ENCODE measurements around the gene FAM170B. TPM values are rescaled to one million over a fixed set of nuclear protein-coding genes. Genes with fewer than 3 reads are reported as not detected.

Gene FAM170B
- total RNA-seq, 1 donor from 2014 or later: not detected

DNA sequence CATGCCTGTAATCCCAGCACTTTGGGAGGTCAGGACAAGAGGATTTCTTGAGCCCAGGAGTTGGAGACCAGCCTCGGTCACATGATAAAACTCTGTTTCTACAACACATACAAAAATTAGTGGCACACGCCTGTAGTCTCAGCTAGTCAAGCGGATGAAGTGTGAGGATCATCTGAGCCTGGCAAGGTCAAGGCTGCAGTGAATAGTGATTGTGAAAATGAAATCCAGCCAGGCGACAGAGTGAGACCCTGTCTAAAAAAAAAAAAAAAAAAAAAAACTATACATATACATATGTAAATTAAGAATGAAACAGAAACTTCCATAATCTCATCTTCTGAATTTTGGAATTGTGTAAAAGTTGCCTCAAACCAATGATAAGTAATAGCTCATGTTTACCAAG, 18.2 kb upstream of the FAM170B start:
- no peak for FAIRE-seq
- Histone ChIP-seq H3K27me3 (ENCODE audit: control insufficient read depth, insufficient read depth, low read length) (no peaks in the 10 kb centered on the region), H3K4me3 (ENCODE audit: low read depth, low read length) (no peak overlapping the region), H3K36me3 (ENCODE audit: control insufficient read depth, insufficient read depth, low read length) (no peaks in the 10 kb centered on the region)
- no peak for DNase-seq (ENCODE audit: low read depth)
- TF ChIP-seq CTCF (IDR thresholded peaks at IDR 0.05; ENCODE audit: insufficient read depth, low read length, severe bottlenecking): no peak

DNA sequence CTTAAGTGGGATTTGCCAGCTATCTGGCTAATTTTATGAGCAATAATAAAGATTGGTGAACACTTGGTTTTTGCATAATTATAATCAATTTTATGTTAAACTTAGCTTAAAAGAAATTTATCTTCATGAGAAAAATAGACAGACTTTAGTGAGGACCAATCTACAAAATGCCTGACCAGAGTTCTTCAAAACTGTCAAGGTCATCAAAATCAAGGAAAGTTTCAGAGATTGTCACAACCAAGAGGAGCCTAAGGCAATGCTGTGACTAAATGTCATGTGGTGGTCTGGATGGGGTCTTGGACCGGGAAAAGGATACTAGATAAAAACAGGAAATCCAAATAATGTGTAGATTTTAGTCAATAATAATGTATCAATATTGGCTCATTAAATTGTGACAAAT, 17.7 kb upstream of the FAM170B start:
- no peak for FAIRE-seq
- DNase-seq (ENCODE audit: low read depth): no peak
- no peaks in the 10 kb centered on the region for H3K27me3 ChIP-seq (ENCODE audit: control insufficient read depth, insufficient read depth, low read length)
- no peak overlapping the region for H3K4me3 ChIP-seq (ENCODE audit: low read depth, low read length)
- no peaks in the 10 kb centered on the region for H3K36me3 ChIP-seq (ENCODE audit: control insufficient read depth, insufficient read depth, low read length)
- no peak for TF ChIP-seq CTCF (IDR thresholded peaks at IDR 0.05; ENCODE audit: insufficient read depth, low read length, severe bottlenecking)

DNA sequence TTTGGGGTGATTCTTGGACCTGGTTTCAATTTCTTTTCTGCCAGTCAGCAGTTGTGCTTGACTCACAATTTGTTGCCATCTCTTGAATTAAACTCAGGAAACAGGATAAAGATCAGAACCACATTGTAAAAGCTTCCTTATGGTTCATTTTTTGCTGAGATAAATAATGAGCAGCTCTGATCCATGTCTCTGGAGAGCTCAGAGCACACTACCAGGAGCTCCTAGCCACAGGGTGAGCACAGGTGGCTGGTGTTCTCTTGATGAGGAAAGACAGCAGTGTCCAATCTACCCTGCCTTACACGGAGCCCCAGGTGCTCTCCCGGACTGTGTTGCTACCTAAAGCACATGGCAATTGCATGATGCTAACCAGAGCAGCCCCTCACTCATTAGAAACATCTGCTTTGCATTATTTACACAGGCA, 17.2 kb upstream of the FAM170B start:
- FAIRE-seq: no peak
- H3K27me3 ChIP-seq (ENCODE audit: control insufficient read depth, insufficient read depth, low read length): no peaks in the 10 kb centered on the region
- no peak overlapping the region for H3K4me3 ChIP-seq (ENCODE audit: low read depth, low read length)
- no peaks in the 10 kb centered on the region for H3K36me3 ChIP-seq (ENCODE audit: control insufficient read depth, insufficient read depth, low read length)
- TF ChIP-seq CTCF (IDR thresholded peaks at IDR 0.05; ENCODE audit: insufficient read depth, low read length, severe bottlenecking): no peak
- no peak for DNase-seq (ENCODE audit: low read depth)

DNA sequence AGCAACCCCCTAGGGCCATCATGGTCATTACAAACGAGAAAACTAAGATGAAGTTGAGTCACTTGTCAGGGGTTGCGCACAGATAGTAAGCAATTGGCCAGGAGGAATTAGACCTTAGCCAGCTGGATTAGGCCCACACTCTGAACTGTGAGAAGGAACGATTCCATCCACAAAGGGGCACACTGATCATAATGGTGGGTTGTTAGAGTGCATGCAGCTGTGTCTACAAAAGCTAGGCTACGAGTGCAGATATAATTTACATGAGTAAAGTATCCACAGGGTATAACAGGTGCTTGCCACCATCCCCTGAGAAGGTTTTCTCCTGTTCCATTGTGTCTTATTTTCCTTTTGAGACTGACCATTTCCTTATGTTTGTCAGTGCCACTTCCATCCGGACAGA, 16.6 kb upstream of the FAM170B start:
- FAIRE-seq (peak; percentile 36), DNase-seq (ENCODE audit: low read depth) (no peak)
- Histone ChIP-seq H3K4me3 (ENCODE audit: low read depth, low read length) (no peak overlapping the region), H3K27me3 (ENCODE audit: control insufficient read depth, insufficient read depth, low read length) (no peaks in the 10 kb centered on the region), H3K36me3 (ENCODE audit: control insufficient read depth, insufficient read depth, low read length) (no peaks in the 10 kb centered on the region)
- TF ChIP-seq CTCF (IDR thresholded peaks at IDR 0.05; ENCODE audit: insufficient read depth, low read length, severe bottlenecking): no peak

DNA sequence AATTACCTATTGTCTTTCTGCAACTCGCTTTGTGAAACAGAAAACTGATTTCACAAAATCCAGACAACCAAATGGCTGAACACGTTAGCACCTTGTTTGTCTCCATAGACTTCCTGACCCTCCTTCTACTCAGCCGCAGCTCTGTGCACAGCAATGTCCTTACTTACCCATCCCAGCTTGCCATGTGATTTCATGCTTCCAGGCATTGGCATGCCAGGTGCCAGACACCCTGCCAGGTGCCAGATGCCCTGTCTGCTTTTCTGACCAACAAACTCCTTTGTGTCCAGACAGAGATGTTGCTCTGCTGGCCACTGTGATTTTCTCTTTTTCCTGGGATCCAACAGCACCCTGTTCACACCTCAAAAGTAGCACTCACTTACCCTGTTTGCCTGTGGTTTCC, 16.1 kb upstream of the FAM170B start:
- DNase-seq (ENCODE audit: low read depth) (no peak), FAIRE-seq (no peak)
- Histone ChIP-seq H3K4me3 (ENCODE audit: low read depth, low read length) (no peak overlapping the region), H3K27me3 (ENCODE audit: control insufficient read depth, insufficient read depth, low read length) (no peaks in the 10 kb centered on the region), H3K36me3 (ENCODE audit: control insufficient read depth, insufficient read depth, low read length) (no peaks in the 10 kb centered on the region)
- no peak for TF ChIP-seq CTCF (IDR thresholded peaks at IDR 0.05; ENCODE audit: insufficient read depth, low read length, severe bottlenecking)

DNA sequence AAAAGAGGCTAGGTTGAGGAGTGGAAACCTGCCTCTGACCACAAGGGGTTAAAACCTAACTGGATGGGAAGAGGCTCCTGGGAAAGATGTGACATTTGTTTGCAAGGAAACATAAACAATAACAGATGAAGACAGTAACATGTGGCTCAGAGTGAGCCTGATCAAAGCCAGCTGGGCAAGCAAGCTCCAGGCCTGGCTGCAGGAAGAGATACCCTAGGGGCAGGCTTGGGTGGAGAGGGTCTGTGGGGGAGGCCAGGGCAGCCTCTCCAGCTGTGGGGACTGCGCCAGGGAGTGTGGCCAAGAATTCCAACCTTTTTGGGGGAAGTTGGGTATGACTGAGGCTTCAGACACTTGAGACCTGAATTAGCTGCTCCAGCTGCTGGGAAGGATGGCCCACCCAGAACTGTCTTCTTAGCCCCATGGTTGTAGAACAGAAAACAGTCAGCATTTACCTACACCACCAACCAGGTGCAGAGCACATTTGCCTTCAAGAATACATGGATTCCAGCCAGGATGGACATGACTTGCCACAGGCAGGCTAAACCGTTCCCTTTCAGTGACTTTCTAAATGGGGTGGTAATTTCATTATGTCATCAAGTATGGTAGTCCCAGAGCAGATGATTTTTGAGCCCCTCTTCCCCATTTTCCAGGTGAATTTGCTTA, 10.4 kb upstream of the FAM170B start:
- no peak for TF ChIP-seq CTCF (IDR thresholded peaks at IDR 0.05; ENCODE audit: insufficient read depth, low read length, severe bottlenecking)
- no peak for FAIRE-seq

More for the DNA sequence above, 10.4 kb upstream of the FAM170B start:
- Histone ChIP-seq H3K36me3 (ENCODE audit: control insufficient read depth, insufficient read depth, low read length) (no peaks in the 10 kb centered on the region), H3K4me3 (ENCODE audit: low read depth, low read length) (no peak overlapping the region), H3K27me3 (ENCODE audit: control insufficient read depth, insufficient read depth, low read length) (no peaks in the 10 kb centered on the region)
- DNase-seq (ENCODE audit: low read depth): no peak

Data from bronchial epithelial cell (primary cell).